Stimulated activated CD8-positive, alpha-beta memory T cell treated with anti-CD3 and anti-CD28 coated beads, Interleukin-4, amount 100 ng/mL, for 48 hours (primary cell): ENCODE results near the gene PRKAG2.

Experiments used
- DNase-seq: peaks from one replicate; pipeline ENCODE4 v3.0.0-alpha.2; 2020

Gene PRKAG2

GRCh38 chr7:151663382-151664100 lies 213.4 kb downstream of the PRKAG2 start:
- DNase-seq, result no peak

GRCh38 chr7:151662251-151662826 lies 214.6 kb downstream of the PRKAG2 start:
- DNase-seq, result no peak

- DNase-seq, result no peak
Measured at GRCh38 chr7:151661587-151661986, 215.3 kb downstream of the PRKAG2 start.

- no peak for DNase-seq
Measured at GRCh38 chr7:151660141-151660540, 216.8 kb downstream of the PRKAG2 start.

DNA sequence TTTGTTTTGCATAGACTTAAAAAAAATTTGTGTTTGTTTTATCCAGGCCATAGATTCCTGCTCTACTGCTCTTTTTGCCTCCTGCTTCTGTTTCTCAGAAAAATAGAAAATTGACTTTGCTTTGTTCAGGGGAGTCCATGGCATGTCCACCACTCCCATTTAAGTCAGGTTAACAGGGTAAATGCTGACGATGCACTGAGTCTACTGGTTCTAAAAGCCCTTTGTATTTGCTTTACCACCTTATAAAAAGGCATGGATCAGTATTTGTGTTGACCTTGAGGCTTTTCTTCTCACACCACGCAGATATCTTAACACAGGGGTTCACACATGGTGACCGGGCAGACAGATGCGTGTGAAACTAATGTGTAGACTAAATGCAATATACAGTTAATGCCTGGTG lies 217.7 kb downstream of the PRKAG2 start:
- no peak for DNase-seq

DNA sequence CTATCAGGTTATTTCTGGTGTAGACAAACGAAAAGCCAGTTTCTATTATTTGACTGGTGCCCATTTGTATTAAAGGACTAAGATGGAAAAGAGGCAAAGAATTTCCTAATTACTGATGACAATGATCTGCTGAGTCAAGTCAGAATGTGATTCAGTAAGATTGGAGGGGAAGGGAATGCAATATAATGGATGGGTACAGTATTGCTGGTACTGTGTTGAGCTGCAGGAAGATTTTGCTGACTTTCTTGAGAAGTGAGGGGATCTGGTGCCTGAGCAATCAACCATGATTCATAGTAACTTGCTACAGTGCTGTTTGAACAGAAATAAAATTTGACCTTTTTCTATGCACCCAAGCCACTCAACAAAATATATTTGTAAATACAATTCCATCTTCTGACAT lies 218.1 kb downstream of the PRKAG2 start:
- DNase-seq, result no peak

- DNase-seq, result no peak
Measured at GRCh38 chr7:151657173-151657572, 219.7 kb downstream of the PRKAG2 start.

GRCh38 chr7:151655555-151655954 lies 221.4 kb downstream of the PRKAG2 start:
- DNase-seq, result no peak

DNA sequence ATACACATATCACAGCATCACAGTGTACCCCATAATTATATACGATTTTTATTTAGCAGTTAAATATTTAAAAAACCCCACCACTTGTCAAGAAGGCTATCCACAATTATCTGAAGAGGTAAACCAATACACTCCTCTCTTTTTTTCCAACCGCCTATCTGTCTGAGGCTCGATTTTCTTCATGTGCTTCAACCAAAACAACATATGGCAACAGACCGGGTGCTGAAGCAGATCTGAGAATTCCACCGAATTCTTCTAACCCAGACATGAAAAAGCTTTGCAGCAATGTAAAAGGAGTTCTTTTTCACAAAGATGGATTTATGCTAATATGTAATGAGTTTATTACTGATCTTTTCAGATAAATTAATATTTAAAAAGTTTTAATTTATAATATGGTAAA lies 224.8 kb downstream of the PRKAG2 start:
- DNase-seq, result no peak

DNA sequence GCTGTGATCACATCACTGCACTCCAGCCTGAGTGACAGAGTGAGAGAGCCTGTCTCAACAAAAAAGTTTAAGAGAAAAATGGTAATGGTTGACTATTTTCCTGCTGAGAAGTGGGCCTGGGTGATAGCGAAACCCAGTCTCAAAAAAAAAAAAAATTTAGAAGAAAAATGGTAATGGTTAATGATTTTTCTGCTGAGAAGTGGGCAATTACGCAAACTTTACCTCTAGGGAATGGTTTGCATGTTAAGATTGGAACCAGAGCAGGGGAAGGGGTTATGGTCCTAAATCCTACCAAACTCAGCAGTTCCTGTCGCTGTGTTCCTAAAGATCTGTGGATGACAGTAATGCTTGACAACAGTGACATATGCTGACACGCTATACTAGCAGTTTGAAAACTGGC lies 226.8 kb downstream of the PRKAG2 start:
- no peak for DNase-seq

GRCh38 chr7:151648429-151648828 lies 228.5 kb downstream of the PRKAG2 start:
- DNase-seq, result no peak

DNA sequence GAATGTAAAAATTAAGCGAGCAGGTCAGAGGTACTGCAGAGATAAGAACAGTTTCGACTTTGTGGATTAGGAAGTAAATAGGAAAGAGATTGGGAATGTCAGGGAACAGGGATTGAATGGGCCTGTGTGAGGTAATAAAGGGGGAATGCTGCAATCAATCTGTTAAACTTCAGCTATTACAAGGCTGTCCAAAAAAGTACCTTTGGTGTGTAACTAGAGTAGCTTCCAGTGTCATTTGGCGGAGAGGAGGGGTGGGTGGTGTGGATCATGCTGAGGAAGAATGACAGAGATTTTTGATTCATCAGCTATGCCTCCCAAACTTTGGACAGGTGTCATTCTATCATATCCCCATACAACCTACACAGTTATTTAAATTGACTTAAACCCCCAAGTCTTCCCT lies 229.0 kb downstream of the PRKAG2 start:
- no peak for DNase-seq

DNA sequence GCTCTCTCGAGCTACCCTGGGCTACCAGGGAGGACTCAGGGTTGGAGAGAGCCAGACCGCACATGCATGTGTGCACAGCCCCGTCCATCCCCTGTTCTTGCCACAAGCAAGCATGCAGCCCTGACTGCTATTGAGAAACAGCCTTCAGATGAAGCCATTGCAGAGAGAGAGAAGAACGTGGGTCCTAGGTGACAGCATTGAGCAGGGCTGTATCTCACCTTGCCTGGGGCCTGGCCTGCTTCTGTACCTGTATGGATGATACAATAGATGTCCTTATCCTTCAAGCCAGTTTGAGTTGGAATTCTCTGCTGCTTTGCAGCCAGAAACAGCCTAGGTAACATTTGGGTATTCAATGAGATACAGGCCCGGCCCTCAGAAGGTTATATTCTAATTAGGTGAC lies 229.9 kb downstream of the PRKAG2 start:
- DNase-seq, result no peak

- no peak for DNase-seq
Measured at GRCh38 chr7:151645311-151645710, 231.6 kb downstream of the PRKAG2 start.

DNA sequence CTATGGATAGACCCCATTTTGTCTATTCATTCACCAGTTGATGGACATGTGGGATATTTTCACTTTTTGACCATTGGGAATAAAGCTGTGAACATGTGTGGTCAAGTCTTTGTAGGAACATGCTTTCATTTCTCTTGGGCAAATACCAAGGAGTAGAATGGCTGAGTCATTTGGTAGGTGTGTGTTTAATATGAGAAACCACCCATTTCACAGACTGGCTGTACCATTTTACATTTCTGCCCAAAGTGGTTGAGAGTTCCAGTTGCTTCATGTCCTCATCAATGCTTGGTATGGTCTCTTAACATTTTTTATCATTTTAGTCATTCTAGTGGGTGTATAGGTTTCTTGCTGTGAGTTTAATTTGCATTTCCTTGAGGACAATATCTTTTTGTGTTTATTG lies 232.4 kb downstream of the PRKAG2 start:
- DNase-seq, result no peak

GRCh38 chr7:151642746-151643145 lies 234.2 kb downstream of the PRKAG2 start:
- DNase-seq, result no peak

DNA sequence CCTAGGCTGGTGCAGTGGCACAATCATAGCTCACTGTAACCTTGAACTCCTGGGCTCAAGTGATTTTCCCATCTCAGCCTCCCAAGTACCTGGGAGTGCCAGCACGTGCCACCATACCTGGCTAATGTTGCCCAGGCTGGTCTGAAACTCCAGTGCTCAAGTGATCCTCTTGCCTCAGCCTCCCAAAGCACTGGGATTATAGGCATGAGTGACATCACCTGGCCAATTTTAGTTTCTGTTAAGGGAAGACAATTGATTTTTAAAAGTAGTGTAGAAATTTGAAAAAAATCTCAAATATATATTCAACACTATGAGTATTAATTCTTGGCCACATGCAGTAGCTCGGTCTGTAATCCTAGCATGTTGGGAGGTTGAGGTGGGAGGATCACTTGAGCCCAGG lies 235.3 kb downstream of the PRKAG2 start:
- no peak for DNase-seq

DNA sequence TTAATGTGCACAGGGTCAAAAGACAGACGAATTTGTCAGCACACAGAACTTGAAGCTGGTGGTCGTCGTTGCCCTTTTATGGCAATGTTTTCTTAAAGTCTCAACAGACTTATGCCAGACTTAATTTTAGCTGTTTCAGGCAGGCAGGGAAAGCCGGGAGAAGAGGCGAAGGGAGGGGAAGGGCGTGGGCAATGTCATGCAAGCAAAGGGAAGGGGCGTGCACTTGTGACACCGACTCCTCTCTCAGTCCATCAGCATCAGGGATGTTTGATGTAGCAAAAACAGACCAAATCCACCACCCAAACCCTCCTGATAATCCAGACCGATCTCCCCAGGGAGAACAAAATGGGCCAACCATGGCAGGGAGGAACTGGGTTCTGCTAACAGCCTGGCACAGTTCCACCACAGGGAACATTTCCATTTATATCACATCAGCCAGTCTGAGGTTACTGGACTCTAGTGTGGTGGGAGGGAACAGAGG lies 239.1 kb downstream of the PRKAG2 start:
- no peak for DNase-seq

- no peak for DNase-seq
Measured at GRCh38 chr7:151634643-151635042, 242.3 kb downstream of the PRKAG2 start.

DNA sequence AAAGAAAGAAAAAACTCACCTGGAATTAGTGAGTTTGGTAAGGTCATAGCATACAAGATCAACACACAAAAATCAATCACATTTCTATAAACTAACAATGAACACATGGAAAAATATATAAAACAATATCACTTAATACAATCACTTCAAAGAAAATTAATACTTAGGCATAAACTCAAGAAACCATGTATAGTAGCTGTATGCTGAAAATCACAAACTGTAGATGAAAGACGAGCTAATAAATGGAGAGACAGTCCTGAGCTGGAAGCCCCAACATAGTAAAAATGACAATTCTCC lies 243.5 kb downstream of the PRKAG2 start:
- DNase-seq, result no peak

GRCh38 chr7:151632750-151633515 lies 244.0 kb downstream of the PRKAG2 start:
- peak; percentile 63 for DNase-seq

GRCh38 chr7:151631953-151632749 lies 244.8 kb downstream of the PRKAG2 start:
- peak; percentile 91 for DNase-seq

GRCh38 chr7:151631570-151631952 lies 245.4 kb downstream of the PRKAG2 start:
- no peak for DNase-seq
